Breast epithelium (tissue), 3 donors: Measurements from ENCODE around the gene SETD2.

Experiments used
- CTCF ChIP-seq, 3 donors: fragments of 450-650 bp; IDR thresholded peaks; one replicate each; pipeline ENCODE4 v1.5.1; 2016 to 2017; ENCODE audit warnings: antibody characterized with exemption in 3 of 3, mild to moderate bottlenecking in 3 of 3, moderate library complexity in 3 of 3
- POLR2A ChIP-seq: fragments of 450-650 bp; IDR thresholded peaks from one replicate; pipeline ENCODE4 v1.6.1; 2016; ENCODE audit warnings: antibody characterized with exemption, mild to moderate bottlenecking, moderate library complexity
- POLR2AphosphoS5 ChIP-seq, 3 donors: sonication (generic); formaldehyde crosslinking; IDR thresholded peaks; one replicate each; pipeline ENCODE4 v1.6.1; 2017; ENCODE audit warnings: antibody characterized with exemption in 3 of 3

GRCh38 chr3:46998121-46998851 lies 165.6 kb downstream of the SETD2 start:
- no peak for TF ChIP-seq POLR2A
- peak; percentile 22 to 87 (median 62) for TF ChIP-seq CTCF (IDR thresholded peaks at IDR 0.05)
- no peak for TF ChIP-seq POLR2AphosphoS5 (IDR thresholded peaks at IDR 0.05)
